Left ventricle myocardium inferior (tissue), 1 donor: ENCODE measurements around the gene RPL36A. TPM values are rescaled to one million over a fixed set of nuclear protein-coding genes. Genes with fewer than 3 reads are reported as not detected.

ENCODE experiments used
- DNase-seq: peaks from one replicate; pipeline ENCODE4 v3.0.0-alpha.2; 2020
- H3K27ac ChIP-seq: fragments of 200-600 bp; replicated peaks from 2 replicates; pipeline ENCODE4 v1.8.0; 2021
- H3K27me3 ChIP-seq: fragments of 200-600 bp; 2 replicates; pipeline ENCODE4 v1.8.0; 2021; ENCODE audit warnings: low read depth
- H3K36me3 ChIP-seq: fragments of 200-600 bp; 2 replicates; pipeline ENCODE4 v1.8.0; 2021
- H3K4me1 ChIP-seq: fragments of 200-600 bp; 2 replicates; pipeline ENCODE4 v1.8.0; 2021
- H3K4me3 ChIP-seq: fragments of 200-600 bp; 2 replicates; pipeline ENCODE4 v1.8.0; 2021; ENCODE audit warnings: mild to moderate bottlenecking, moderate library complexity
- H3K9me3 ChIP-seq: fragments of 200-600 bp; replicated peaks from 2 replicates; pipeline ENCODE4 v1.8.0; 2021
- CTCF ChIP-seq: fragments of 200-600 bp; IDR thresholded peaks from 2 replicates; pipeline ENCODE4 v1.8.0; 2021; ENCODE audit warnings: antibody characterized with exemption, mild to moderate bottlenecking, borderline replicate concordance
- intact Hi-C: fragments of 100-400 bp; cut with micrococcal nuclease; formaldehyde crosslinking; loops from one replicate; pipeline ENCODE4 v1.11.0; 2022
- long read RNA-seq: library from polyadenylated mRNA; unstranded; transcript quantifications from one replicate; pipeline ENCODE4 v2.0.0, GENCODE V29; 2021
- total RNA-seq: library from RNA; stranded (reverse); fragmentation: NEBNext Ultra II Directional; extraction: Animal tissue kit (Norgen Biotek cat#: 25700); gene quantifications from one replicate; pipeline ENCODE4 v1.2.1, GENCODE V29; 2021
- donor health status: DM: no; HTN: yes; CAD: no; lungs with severe emphysema.

RPL36A gene
- total RNA-seq, result 86.9 TPM
- long read RNA-seq, transcript RPL36A-203 (5 exons, 910 nt), result major isoform, 54 of 57 reads
- long read RNA-seq, partial matches to known transcripts, result 2 of 57 reads
- long read RNA-seq, other reads (novel, unspliced or antisense), result 0 of 57 reads

GRCh38 chrX:101390664-101391525 is at the start of gene RPL36A:
Gene RPL36A (plus strand): TSS chrX:101391011. CDS start chrX:101391044, 33 bp downstream.
- H3K36me3 ChIP-seq, result no peaks in the 10 kb centered on the region
- peak within 1 kb of the TSS; percentile 67 for H3K27ac ChIP-seq
- peak within 1 kb of the TSS; percentile 74 for H3K4me3 ChIP-seq
- intact Hi-C loops, result no loop called here
- no peaks in the 10 kb centered on the region for H3K9me3 ChIP-seq
- TF ChIP-seq CTCF, result peak; percentile 80
- DNase-seq, result peak; percentile 84
- no peaks in the 10 kb centered on the region for H3K27me3 ChIP-seq
- H3K4me1 ChIP-seq, result peaks cover 15% of the 10 kb centered on the region

- Histone ChIP-seq H3K36me3 (no peaks in the 10 kb centered on the region), H3K27me3 (no peaks in the 10 kb centered on the region), H3K9me3 (no peaks in the 10 kb centered on the region), H3K4me3 (peak overlapping the region; percentile 78), H3K4me1 (peaks cover 16% of the 10 kb centered on the region), H3K27ac (peak overlapping the region; percentile 92)
- intact Hi-C loops, result no loop called here
- no peak for TF ChIP-seq CTCF
- no peak for DNase-seq
These were observed 42.9 kb upstream of the RPL36A start for GRCh38 chrX:101347859-101348451.

- no peaks in the 10 kb centered on the region for H3K27me3 ChIP-seq
- peak; percentile 79 for DNase-seq
- peaks cover 16% of the 10 kb centered on the region for H3K4me1 ChIP-seq
- intact Hi-C loops, result no loop called here
- no peaks in the 10 kb centered on the region for H3K9me3 ChIP-seq
- no peak for TF ChIP-seq CTCF
- H3K27ac ChIP-seq, result peak within 1 kb of the TSS; percentile 92
- H3K36me3 ChIP-seq, result no peaks in the 10 kb centered on the region
- H3K4me3 ChIP-seq, result peak within 1 kb of the TSS; percentile 78
These were observed 42.2 kb upstream of the RPL36A start, which contains the start of gene TIMM8A for GRCh38 chrX:101348452-101349192. Gene TIMM8A (minus strand): TSS chrX:101348742. CDS start chrX:101348664, 78 bp downstream.

- H3K9me3 ChIP-seq, result no peaks in the 10 kb centered on the region
- no peaks in the 10 kb centered on the region for H3K27me3 ChIP-seq
- peaks cover 16% of the 10 kb centered on the region for H3K4me1 ChIP-seq
- peak overlapping the region; percentile 92 for H3K27ac ChIP-seq
- no peak for DNase-seq
- intact Hi-C loops, result no loop called here
- no peaks in the 10 kb centered on the region for H3K36me3 ChIP-seq
- H3K4me3 ChIP-seq, result peak overlapping the region; percentile 78
- TF ChIP-seq CTCF, result no peak
These were observed 41.6 kb upstream of the RPL36A start for GRCh38 chrX:101349193-101349562.

- Histone ChIP-seq H3K4me3 (no peak overlapping the region), H3K9me3 (no peaks in the 10 kb centered on the region), H3K27ac (no peak overlapping the region), H3K36me3 (no peaks in the 10 kb centered on the region), H3K4me1 (no peaks in the 10 kb centered on the region), H3K27me3 (no peaks in the 10 kb centered on the region)
- no peak for DNase-seq
- TF ChIP-seq CTCF, result no peak
- intact Hi-C loops, result no loop called here
These were observed 33.5 kb upstream of the RPL36A start for GRCh38 chrX:101357166-101357795.
